Epidermal melanocyte (primary cell): ENCODE data around the gene CYB561.
A peak's percentile ranks its signal among the peaks of the same experiment; 100 is the strongest.

Experiments
- DNase-seq: peaks from one replicate; pipeline ENCODE4 v3.0.0; 2011; ENCODE audit warnings: low spot score; ENCODE audit not compliant: insufficient read length

Gene CYB561

GRCh38 chr17:63435681-63436522, 10.2 kb downstream of the CYB561 start:
- DNase-seq = no peak

GRCh38 chr17:63434951-63435571, 11.0 kb downstream of the CYB561 start:
- DNase-seq = no peak

GRCh38 chr17:63433746-63434591, 12.1 kb downstream of the CYB561 start:
- peak; percentile 39 for DNase-seq

GRCh38 chr17:63431939-63432804, 13.9 kb downstream of the CYB561 start:
- no peak for DNase-seq

- DNase-seq = no peak
Observed at GRCh38 chr17:63431618-63431938, 14.5 kb downstream of the CYB561 start.

- DNase-seq = no peak
Observed at GRCh38 chr17:63430223-63430622, 15.9 kb downstream of the CYB561 start.

GRCh38 chr17:63429766-63430165, 16.3 kb downstream of the CYB561 start:
- no peak for DNase-seq

GRCh38 chr17:63426917-63427308, 19.2 kb downstream of the CYB561 start:
- no peak for DNase-seq

- no peak for DNase-seq
Observed at GRCh38 chr17:63426041-63426916, 19.8 kb downstream of the CYB561 start.

GRCh38 chr17:63425483-63425882, 20.6 kb downstream of the CYB561 start:
- peak; percentile 91 for DNase-seq

- DNase-seq = no peak
Observed at GRCh38 chr17:63423963-63424362, 22.1 kb downstream of the CYB561 start.

GRCh38 chr17:63423251-63423950, 22.7 kb downstream of the CYB561 start:
- DNase-seq = no peak

GRCh38 chr17:63421681-63422645, 24.1 kb downstream of the CYB561 start:
- no peak for DNase-seq

- no peak for DNase-seq
Observed at GRCh38 chr17:63420868-63421680, 25.0 kb downstream of the CYB561 start.

GRCh38 chr17:63419949-63420867, 25.9 kb downstream of the CYB561 start:
- DNase-seq = no peak

- DNase-seq = no peak
Observed at GRCh38 chr17:63419398-63419797, 26.7 kb downstream of the CYB561 start.
